ENCODE data around the gene STARD3. TPM values are rescaled to one million over a fixed set of nuclear protein-coding genes. Genes with fewer than 3 reads are reported as not detected.

STARD3 gene
- total and polyA plus RNA-seq, 9 of the 15 experiments (the other 6 are each of a cell fraction or from before 2014, with no cell fraction given): 0.63 to 87.0 (median 46.0) TPM

- TF ChIP-seq CTCF (IDR thresholded peaks at IDR 0.05 in 2 of 3, conservative IDR thresholded peaks at IDR 0.05 in 1 of 3; ENCODE audit: insufficient read depth in 2 of 3, low read depth in 1 of 3, low read length in 3 of 3): 0 out of 6 replicates have a peak, but pooled peaks of 1 of the 3 experiments have one; percentile 0
- TF ChIP-seq TFAP4 (CRISPR knock-in tag; IDR thresholded peaks at IDR 0.05; ENCODE audit: borderline replicate concordance): peak; percentile 76; the same call in 1 of the 2 replicates
- TF ChIP-seq NR4A1 (CRISPR knock-in tag; IDR thresholded peaks at IDR 0.05): peak; percentile 57; the same call in 1 of the 2 replicates
- peak; percentile 61; the same call in 1 of the 2 replicates for TF ChIP-seq NR4A1 (tag; IDR thresholded peaks at IDR 0.05)
- TF ChIP-seq JUNB (CRISPR knock-in tag; conservative IDR thresholded peaks at IDR 0.05): 0 out of 2 replicates have a peak, but pooled peaks have one; percentile 45
- TF ChIP-seq RBM17 (IDR thresholded peaks at IDR 0.05; ENCODE audit: borderline replicate concordance, low read depth, low read length): no peak
- TF ChIP-seq NR2F6 (CRISPR knock-in tag; IDR thresholded peaks at IDR 0.05): no peak
- TF ChIP-seq CEBPB (tag; IDR thresholded peaks at IDR 0.05): 0 out of 2 replicates have a peak, but pooled peaks have one; percentile 40
- no peak for TF ChIP-seq ZNF146 (CRISPR knock-in tag; IDR thresholded peaks at IDR 0.05; ENCODE audit: unreplicated experiment)
- peak; percentile 92 to 93 for TF ChIP-seq E2F6 (IDR thresholded peaks at IDR 0.05; ENCODE audit: borderline replicate concordance in 1 of 2, extremely low read depth in 1 of 2, insufficient read depth in 1 of 2, insufficient read length in 1 of 2, low read depth in 1 of 2, low read length in 1 of 2, poor library complexity in 1 of 2, severe bottlenecking in 1 of 2)
- TF ChIP-seq POLR2A (conservative IDR thresholded peaks at IDR 0.05): peak; percentile 61
- TF ChIP-seq SMAD4 (CRISPR knock-in tag; conservative IDR thresholded peaks at IDR 0.05): peak; percentile 85
- peak; percentile 17; the same call in 1 of the 2 replicates for TF ChIP-seq NFXL1 (CRISPR knock-in tag; IDR thresholded peaks at IDR 0.05)
- no peak for TF ChIP-seq PHB (CRISPR knock-in tag; IDR thresholded peaks at IDR 0.05)
- no peak for TF ChIP-seq KDM5B (IDR thresholded peaks at IDR 0.05; ENCODE audit: insufficient replicate concordance, low read depth, low read length)
- peak in 1 of 2 experiments; percentile 84; a peak in 2 of 3 replicates for TF ChIP-seq CBX3 (IDR thresholded peaks at IDR 0.05; ENCODE audit: borderline replicate concordance in 1 of 2, low read length in 2 of 2)
- TF ChIP-seq JUND (IDR thresholded peaks at IDR 0.05; ENCODE audit: borderline replicate concordance, low read depth, low read length): peak; percentile 92
- TF ChIP-seq JUND (tag; IDR thresholded peaks at IDR 0.05; ENCODE audit: borderline replicate concordance, low read depth, low read length): peak; percentile 97
- TF ChIP-seq SMARCE1 (IDR thresholded peaks at IDR 0.05): peak; percentile 89
- peak; percentile 92 for TF ChIP-seq ZNF316 (IDR thresholded peaks at IDR 0.05)
- TF ChIP-seq NR2C2 (CRISPR knock-in tag; IDR thresholded peaks at IDR 0.05): no peak
- TF ChIP-seq NR2C2 (tag; IDR thresholded peaks at IDR 0.05): peak; percentile 93
- TF ChIP-seq BDP1 (IDR thresholded peaks at IDR 0.05; ENCODE audit: insufficient read depth, insufficient read length): no peak
- TF ChIP-seq ZNF224 (CRISPR knock-in tag; IDR thresholded peaks at IDR 0.05): no peak
- peak; percentile 99 for TF ChIP-seq L3MBTL2 (IDR thresholded peaks at IDR 0.05)
- TF ChIP-seq DACH1 (IDR thresholded peaks at IDR 0.05; ENCODE audit: partially characterized antibody): peak; percentile 19
- TF ChIP-seq ARID1B (IDR thresholded peaks at IDR 0.05): peak; percentile 89
- peak; percentile 91 for TF ChIP-seq NBN (IDR thresholded peaks at IDR 0.05; ENCODE audit: low read depth)
- no peak for TF ChIP-seq ZNF24 (IDR thresholded peaks at IDR 0.05)
Measured at GRCh38 chr17:39650121-39650579, 13.2 kb downstream of the STARD3 start (continued).
